Chondrocyte (in vitro differentiated cells): ENCODE measurements around the gene WWTR1. TPM values are rescaled to one million over a fixed set of nuclear protein-coding genes. Genes with fewer than 3 reads are reported as not detected.
A peak's percentile ranks its signal among the peaks of the same experiment; 100 is the strongest.

Experiments
- DNase-seq: peaks from one replicate; pipeline ENCODE4 v3.0.0; 2021; ENCODE audit warnings: mixed read lengths, low spot score
- H3K27ac Mint-ChIP-seq: one replicate; pipeline ENCODE4 v1.8.0; 2021; ENCODE audit warnings: mild to moderate bottlenecking, moderate library complexity, mixed read lengths; ENCODE audit not compliant: unreplicated experiment
- H3K27me3 Mint-ChIP-seq: 2 replicates; pipeline ENCODE4 v1.8.0; 2021; ENCODE audit warnings: low read depth, mixed read lengths
- H3K36me3 Mint-ChIP-seq: 2 replicates; pipeline ENCODE4 v1.8.0; 2021; ENCODE audit warnings: low read depth, mixed read lengths
- H3K4me1 Mint-ChIP-seq: 2 replicates; pipeline ENCODE4 v1.8.0; 2021; ENCODE audit warnings: low read depth, mild to moderate bottlenecking, mixed read lengths
- H3K4me3 Mint-ChIP-seq: one replicate; pipeline ENCODE4 v1.8.0; 2021; ENCODE audit warnings: mild to moderate bottlenecking, moderate library complexity, mixed read lengths; ENCODE audit not compliant: unreplicated experiment
- H3K9me3 Mint-ChIP-seq: 2 replicates; pipeline ENCODE4 v1.8.0; 2021; ENCODE audit warnings: low read depth, mixed read lengths
- total RNA-seq: library from RNA; stranded (reverse); gene quantifications from 3 replicates; pipeline ENCODE4 v1.2.1, GENCODE V29; 2021
- TF ChIP-seq, protein P1 (sequence below): fragments of 200-600 bp; sonication (generic); IDR thresholded peaks from 2 replicates; pipeline ENCODE4 v1.5.0; 2021; ENCODE audit warnings: antibody characterized with exemption, mild to moderate bottlenecking, moderate library complexity

The WWTR1 gene
- total RNA-seq, 1 donor from 2014 or later = 107 TPM

DNA sequence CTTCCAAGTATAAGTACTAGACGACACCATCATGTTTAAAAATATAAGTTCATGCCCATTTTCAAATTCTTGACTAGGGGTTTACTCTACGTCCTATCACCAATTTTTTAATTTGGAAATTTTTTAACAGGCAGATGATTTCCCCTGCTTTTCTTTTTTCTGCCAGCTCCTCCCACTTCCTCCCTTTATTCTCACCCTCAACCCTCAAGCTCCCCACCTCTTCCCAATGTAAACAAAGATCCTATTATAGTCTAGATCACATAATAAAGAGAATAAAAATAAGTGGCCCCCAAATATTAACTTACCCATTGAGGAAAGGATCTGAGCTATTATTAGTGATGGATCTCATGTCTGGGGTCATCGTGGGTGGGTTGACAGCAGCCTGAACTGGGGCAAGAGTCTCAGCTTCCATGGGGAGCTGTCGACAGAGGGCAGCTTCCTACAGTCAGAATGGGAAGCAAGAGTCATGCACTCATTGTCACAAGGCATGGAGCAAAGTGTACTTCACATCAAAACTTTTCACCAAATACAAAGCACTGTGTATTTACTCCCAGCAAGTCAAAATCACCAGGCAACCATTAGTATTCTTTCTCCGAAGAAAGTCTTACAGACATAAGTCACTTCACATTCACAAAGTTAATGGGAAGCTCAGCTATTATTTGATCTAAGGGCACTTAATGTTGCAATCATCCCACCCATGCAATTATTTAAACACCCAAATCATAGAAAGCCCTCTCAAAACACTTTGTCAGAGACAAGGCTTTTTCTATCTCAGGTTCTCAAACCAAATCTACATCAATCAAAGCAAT, 130.1 kb downstream of the WWTR1 start:
- no peak for DNase-seq
- peak overlapping the region; percentile 25 for H3K27ac Mint-ChIP-seq

DNA sequence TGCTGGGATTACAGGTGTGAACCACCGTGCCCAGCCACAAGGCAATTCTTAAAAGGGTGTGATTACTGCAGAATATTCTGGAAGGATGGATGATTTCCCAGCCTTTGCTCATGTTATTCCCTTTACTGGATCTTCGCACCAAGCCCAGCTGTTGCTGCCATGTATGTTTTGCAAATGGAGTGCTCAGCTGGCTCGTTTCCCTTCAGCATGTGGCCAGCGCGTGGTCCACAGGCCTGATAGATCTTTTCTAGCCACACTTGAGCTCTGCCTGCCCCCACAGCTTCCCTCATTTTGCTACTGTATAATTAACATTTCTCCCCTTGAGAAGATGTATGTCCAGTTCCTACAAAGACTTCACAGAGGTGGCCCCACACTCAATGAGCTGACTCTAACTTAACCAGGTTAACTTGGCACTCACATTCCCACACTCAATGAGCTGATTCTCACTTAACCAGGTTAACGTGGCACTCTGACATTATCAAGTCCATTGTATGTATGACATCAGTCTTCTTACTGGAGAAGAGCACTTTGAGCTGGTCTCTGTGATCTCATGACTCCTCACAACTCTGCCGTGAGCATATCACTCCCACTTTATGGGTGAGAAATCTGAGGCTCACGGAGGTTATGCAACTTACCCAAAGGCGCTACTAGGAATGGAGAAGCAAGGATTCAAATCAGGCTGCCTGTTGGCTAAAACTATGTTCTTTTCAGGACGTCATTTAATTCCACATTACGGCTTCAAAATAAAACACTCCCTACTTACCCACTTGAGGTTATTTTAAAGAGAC, 134.1 kb downstream of the WWTR1 start:
- H3K36me3 Mint-ChIP-seq = peaks cover 30% of the 10 kb centered on the region
- peaks cover 18% of the 10 kb centered on the region for H3K4me1 Mint-ChIP-seq
- H3K9me3 Mint-ChIP-seq = no peaks in the 10 kb centered on the region
- H3K4me3 Mint-ChIP-seq = no peak overlapping the region
- no peak for DNase-seq
- peak overlapping the region; percentile 43 for H3K27ac Mint-ChIP-seq
- H3K27me3 Mint-ChIP-seq = no peaks in the 10 kb centered on the region
- TF ChIP-seq, protein P1, sequence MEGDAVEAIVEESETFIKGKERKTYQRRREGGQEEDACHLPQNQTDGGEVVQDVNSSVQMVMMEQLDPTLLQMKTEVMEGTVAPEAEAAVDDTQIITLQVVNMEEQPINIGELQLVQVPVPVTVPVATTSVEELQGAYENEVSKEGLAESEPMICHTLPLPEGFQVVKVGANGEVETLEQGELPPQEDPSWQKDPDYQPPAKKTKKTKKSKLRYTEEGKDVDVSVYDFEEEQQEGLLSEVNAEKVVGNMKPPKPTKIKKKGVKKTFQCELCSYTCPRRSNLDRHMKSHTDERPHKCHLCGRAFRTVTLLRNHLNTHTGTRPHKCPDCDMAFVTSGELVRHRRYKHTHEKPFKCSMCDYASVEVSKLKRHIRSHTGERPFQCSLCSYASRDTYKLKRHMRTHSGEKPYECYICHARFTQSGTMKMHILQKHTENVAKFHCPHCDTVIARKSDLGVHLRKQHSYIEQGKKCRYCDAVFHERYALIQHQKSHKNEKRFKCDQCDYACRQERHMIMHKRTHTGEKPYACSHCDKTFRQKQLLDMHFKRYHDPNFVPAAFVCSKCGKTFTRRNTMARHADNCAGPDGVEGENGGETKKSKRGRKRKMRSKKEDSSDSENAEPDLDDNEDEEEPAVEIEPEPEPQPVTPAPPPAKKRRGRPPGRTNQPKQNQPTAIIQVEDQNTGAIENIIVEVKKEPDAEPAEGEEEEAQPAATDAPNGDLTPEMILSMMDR = no peak

More for the DNA sequence above, 130.1 kb downstream of the WWTR1 start:
- TF ChIP-seq, protein P1 = peak; percentile 68
- Mint-ChIP-seq H3K36me3 (peaks cover 26% of the 10 kb centered on the region), H3K4me1 (peaks cover 46% of the 10 kb centered on the region), H3K9me3 (no peaks in the 10 kb centered on the region), H3K4me3 (no peak overlapping the region), H3K27me3 (no peaks in the 10 kb centered on the region)

DNA sequence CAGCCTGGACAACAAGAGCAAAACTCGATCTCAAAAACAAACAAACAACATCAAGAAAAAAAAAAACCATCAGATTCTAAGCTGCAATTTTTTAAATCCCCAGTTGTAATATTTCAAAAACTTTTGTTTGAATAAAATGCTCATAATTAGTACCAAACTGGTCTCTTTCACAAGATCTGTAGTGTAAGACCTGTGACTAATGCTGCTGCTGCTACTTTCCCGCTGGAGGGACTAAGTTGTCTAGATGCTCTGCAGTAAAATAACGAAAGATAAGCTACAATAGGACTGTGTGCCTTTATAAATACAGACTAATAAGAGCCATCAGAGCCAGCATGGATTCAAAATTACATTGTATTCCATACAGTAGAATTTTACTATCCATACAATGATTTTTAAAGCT, 137.9 kb downstream of the WWTR1 start:
- Mint-ChIP-seq H3K4me3 (no peak overlapping the region), H3K27me3 (no peaks in the 10 kb centered on the region), H3K27ac (no peak overlapping the region), H3K36me3 (peaks cover 17% of the 10 kb centered on the region), H3K4me1 (no peaks in the 10 kb centered on the region), H3K9me3 (no peaks in the 10 kb centered on the region)
- no peak for DNase-seq
- TF ChIP-seq, protein P1 = no peak

DNA sequence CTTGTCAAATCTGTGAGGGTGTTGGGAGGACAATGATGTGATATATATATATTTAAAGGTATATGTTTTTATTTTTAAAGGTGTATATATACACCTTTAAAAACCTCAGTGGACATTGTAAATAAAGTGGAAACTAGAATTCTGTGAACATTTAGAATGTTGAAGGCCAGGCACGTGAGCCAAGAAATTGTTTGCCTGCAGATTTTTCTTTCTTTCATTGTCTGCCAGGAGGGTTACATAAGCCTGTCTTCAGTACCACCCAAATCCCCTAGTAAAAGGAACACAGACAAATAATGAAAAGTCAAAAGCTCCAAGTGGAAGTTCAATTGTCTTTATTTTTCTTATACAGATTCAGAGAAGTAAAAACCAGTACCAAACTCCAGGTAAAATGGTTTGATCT, 140.9 kb downstream of the WWTR1 start:
- no peaks in the 10 kb centered on the region for H3K9me3 Mint-ChIP-seq
- H3K27ac Mint-ChIP-seq = no peak overlapping the region
- DNase-seq = no peak
- peaks cover 2% of the 10 kb centered on the region for H3K36me3 Mint-ChIP-seq
- peaks cover 7% of the 10 kb centered on the region for H3K4me1 Mint-ChIP-seq
- no peak overlapping the region for H3K4me3 Mint-ChIP-seq
- TF ChIP-seq, protein P1 = no peak
- H3K27me3 Mint-ChIP-seq = no peaks in the 10 kb centered on the region

DNA sequence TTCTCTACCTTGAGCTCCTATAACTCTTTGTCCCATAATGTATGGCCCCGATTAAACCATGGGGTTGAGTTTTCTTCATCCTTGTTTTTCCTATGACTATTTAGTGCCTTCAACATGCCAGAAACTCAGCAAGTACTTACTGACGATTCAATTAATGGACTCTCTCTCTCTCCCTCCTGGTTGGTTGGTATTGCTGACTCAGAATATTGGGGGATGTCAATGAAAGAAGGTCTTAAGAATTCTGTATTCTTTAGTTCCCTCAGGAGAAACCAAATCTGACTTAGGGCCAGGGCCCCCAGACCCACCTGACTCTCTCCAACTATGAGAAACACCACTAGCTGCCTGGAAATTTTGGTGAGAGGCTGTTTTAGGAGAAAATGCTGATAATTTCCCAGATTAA, 142.6 kb downstream of the WWTR1 start:
- Mint-ChIP-seq H3K27ac (no peak overlapping the region), H3K9me3 (no peaks in the 10 kb centered on the region), H3K27me3 (no peaks in the 10 kb centered on the region), H3K4me1 (peaks cover 7% of the 10 kb centered on the region), H3K36me3 (peaks cover 2% of the 10 kb centered on the region), H3K4me3 (no peak overlapping the region)
- TF ChIP-seq, protein P1 = no peak
- DNase-seq = no peak
